Measurements from ENCODE around the gene BSG.

GRCh38 chr19:593505-593904 is 21.1 kb downstream of the BSG start:
- TF ChIP-seq CTCF (IDR thresholded peaks at IDR 0.05; ENCODE audit: poor library complexity, severe bottlenecking) (no peak), RAD21 (conservative IDR thresholded peaks at IDR 0.05) (no peak), TAF1 (IDR thresholded peaks at IDR 0.05; ENCODE audit: low read depth) (no peak), MXI1 (conservative IDR thresholded peaks at IDR 0.05; ENCODE audit: poor library complexity, severe bottlenecking) (no peak), EZH2 (IDR thresholded peaks at IDR 0.05; ENCODE audit: borderline replicate concordance, insufficient read depth, low read length, poor library complexity, severe bottlenecking) (no peak), POLR2AphosphoS5 (IDR thresholded peaks at IDR 0.05) (no peak), EP300 (conservative IDR thresholded peaks at IDR 0.05; ENCODE audit: poor library complexity, severe bottlenecking) (no peak), SMC3 (conservative IDR thresholded peaks at IDR 0.05; ENCODE audit: poor library complexity) (no peak)

All from neural cell (in vitro differentiated cells).